ENCODE data around the gene LYPD1.
"Not testable (repeated sequence)": the region's sequence is repeated elsewhere in the genome, so short reads cannot be mapped to it uniquely, and the experiment has no call there.

The LYPD1 gene, protein sequence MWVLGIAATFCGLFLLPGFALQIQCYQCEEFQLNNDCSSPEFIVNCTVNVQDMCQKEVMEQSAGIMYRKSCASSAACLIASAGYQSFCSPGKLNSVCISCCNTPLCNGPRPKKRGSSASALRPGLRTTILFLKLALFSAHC

DNA sequence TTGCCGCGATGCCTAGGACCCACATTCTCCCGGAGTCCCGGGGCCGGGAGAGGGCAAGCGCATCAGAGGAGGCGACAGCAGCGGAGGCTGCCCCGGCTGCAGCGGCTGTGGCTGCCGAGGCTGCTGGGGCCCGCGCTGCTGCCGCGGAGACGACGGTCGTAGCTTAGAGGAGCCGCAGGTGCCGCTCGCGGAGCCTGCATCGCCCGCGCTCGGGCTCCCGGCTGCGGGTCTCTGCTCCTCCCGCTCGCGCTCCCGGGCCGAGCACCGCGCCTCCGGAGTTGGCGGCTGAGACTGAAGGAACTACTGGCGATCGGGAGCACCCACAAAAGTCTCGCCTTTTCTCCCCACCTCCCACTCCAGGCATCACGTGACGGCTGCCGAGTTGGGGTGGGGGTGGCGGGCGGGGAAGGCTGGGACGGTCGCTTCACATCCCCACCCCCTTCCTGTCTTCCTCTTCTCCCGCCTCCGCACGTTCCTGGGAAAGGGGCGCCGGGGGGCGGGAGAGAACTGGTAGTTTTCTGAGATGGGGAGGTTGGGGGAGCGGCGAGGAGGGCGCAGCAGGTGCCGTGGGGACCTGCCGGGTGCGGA, at the start of gene LYPD1:
Gene LYPD1, minus strand, starts transcription at position 298 of the 588 bp plus-strand sequence. Its CDS starts 273 bp downstream, at position 25.
- Histone ChIP-seq H3K4me3 (ENCODE audit: low read length in 2 of 2) (peak within 1 kb of the TSS; percentile 73 to 76), H3K9me3 (ENCODE audit: control insufficient read depth in 2 of 2, low read length in 2 of 2) (no peaks in the 10 kb centered on the region), H3K36me3 (ENCODE audit: control insufficient read depth in 2 of 2, insufficient read depth in 2 of 2, low read length in 2 of 2) (no peaks in the 10 kb centered on the region), H3K27me3 (ENCODE audit: control insufficient read depth in 1 of 2, insufficient read depth in 2 of 2, low read length in 2 of 2) (peaks cover 27 to 32% of the 10 kb centered on the region in 2 donors), H3K9ac (ENCODE audit: low read length in 2 of 2) (no peak within 1 kb of the TSS), H3K27ac (ENCODE audit: low read length) (no peak within 1 kb of the TSS), H3K4me1 (ENCODE audit: control insufficient read depth, insufficient read depth, low read length) (peaks cover 22% of the 10 kb centered on the region)

DNA sequence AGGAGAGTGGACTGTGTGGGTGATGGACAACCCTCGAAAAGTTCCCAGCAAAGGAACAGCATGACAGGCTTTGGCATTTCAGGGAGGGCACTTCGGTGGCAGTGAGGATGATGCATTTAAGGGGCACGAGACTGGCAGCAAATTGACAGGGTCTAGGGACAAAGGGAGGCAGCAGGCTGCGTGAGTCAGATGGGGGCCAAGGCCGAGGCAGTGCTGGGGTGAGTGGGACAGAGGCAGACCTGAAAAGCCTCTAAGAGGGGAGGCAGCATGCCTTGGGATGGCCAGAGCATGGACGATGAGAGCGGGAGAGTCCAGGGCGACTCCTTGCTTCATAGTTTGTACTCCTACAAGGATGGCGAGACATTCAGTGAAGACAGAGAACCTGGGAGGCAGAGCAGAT, 49.5 kb upstream of the LYPD1 start:
- Histone ChIP-seq H3K36me3 (ENCODE audit: control insufficient read depth in 2 of 2, insufficient read depth in 2 of 2, low read length in 2 of 2) (no peaks in the 10 kb centered on the region), H3K4me1 (ENCODE audit: control insufficient read depth, insufficient read depth, low read length) (no peaks in the 10 kb centered on the region), H3K27me3 (ENCODE audit: control insufficient read depth in 1 of 2, insufficient read depth in 2 of 2, low read length in 2 of 2) (no peaks in the 10 kb centered on the region), H3K4me3 (ENCODE audit: low read length in 2 of 2) (no peak overlapping the region), H3K27ac (ENCODE audit: low read length) (no peak overlapping the region), H3K9ac (ENCODE audit: low read length in 2 of 2) (no peak overlapping the region), H3K9me3 (ENCODE audit: control insufficient read depth in 2 of 2, low read length in 2 of 2) (no peaks in the 10 kb centered on the region)

DNA sequence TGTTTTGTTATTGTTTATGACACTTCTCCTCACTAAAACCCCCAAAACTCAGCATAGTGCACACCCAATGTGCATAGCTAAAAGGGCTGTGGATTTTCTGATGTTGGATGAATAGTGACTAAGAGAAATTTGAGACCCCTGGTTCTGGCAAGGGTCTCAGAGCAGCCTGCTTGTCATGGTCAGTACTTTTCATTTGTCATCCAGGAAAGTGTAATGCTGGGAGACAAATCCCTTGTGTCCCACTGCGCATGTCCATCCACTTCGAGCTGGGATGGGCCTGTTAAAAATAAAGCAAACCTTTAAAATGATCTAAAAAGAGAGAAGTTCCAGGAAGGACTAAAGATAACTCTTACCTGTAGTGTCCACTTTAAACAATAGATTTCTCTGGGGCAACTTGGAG, 46.9 kb upstream of the LYPD1 start:
- Histone ChIP-seq H3K4me1 (ENCODE audit: control insufficient read depth, insufficient read depth, low read length) (no peaks in the 10 kb centered on the region), H3K36me3 (ENCODE audit: control insufficient read depth in 2 of 2, insufficient read depth in 2 of 2, low read length in 2 of 2) (no peaks in the 10 kb centered on the region), H3K27ac (ENCODE audit: low read length) (no peak overlapping the region), H3K4me3 (ENCODE audit: low read length in 2 of 2) (no peak overlapping the region), H3K27me3 (ENCODE audit: control insufficient read depth in 1 of 2, insufficient read depth in 2 of 2, low read length in 2 of 2) (no peaks in the 10 kb centered on the region), H3K9me3 (ENCODE audit: control insufficient read depth in 2 of 2, low read length in 2 of 2) (no peaks in the 10 kb centered on the region), H3K9ac (ENCODE audit: low read length in 2 of 2) (no peak overlapping the region)

DNA sequence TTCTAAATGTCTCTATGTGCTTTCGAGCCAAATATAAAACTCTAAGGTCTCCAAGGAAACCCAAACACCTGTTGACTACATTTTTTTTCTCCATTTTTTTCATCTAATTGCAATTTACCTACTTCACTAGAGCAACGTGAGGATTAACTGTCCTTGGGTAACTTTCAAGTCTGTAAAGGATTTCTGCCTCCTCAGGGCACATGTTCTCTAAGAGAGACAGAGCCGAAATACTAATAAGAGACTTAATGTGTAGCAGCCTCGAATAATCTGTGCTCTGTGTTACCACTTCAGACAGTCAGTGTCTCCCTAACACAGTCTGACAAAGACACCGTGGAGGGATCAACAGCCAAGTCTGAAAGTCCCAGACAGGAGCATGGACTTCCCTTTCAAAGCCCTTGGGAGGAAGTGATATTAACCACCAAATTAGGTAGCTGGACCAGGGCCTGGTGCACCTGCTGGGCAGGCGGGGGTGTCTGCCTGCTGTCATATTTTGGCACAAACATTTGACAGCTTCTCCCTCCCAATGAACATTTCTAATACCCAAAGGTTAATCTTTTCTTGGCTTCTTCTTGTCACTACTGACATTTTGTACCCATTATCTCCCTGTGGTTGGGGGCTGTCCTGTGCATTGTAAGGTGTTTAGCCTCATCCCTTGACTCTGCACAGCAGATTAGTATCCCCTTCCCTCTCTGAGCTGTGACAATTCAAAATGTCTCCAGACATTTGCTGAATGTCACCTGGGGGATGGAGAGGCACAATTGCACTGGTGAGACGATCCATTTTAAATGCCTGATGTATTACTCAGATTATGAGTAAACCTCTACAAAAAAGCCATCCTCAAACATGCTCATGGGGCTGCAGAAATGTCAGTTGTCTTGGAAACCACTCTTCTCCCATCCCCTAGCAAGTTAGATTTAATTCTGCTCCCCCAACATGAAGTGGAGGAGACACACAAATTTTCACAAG, 45.7 kb upstream of the LYPD1 start:
- Histone ChIP-seq H3K4me3 (ENCODE audit: low read length in 2 of 2) (no peak overlapping the region), H3K9me3 (ENCODE audit: control insufficient read depth in 2 of 2, low read length in 2 of 2) (no peaks in the 10 kb centered on the region), H3K4me1 (ENCODE audit: control insufficient read depth, insufficient read depth, low read length) (no peaks in the 10 kb centered on the region), H3K36me3 (ENCODE audit: control insufficient read depth in 2 of 2, insufficient read depth in 2 of 2, low read length in 2 of 2) (no peaks in the 10 kb centered on the region), H3K27me3 (ENCODE audit: control insufficient read depth in 1 of 2, insufficient read depth in 2 of 2, low read length in 2 of 2) (no peaks in the 10 kb centered on the region), H3K27ac (ENCODE audit: low read length) (no peak overlapping the region), H3K9ac (ENCODE audit: low read length in 2 of 2) (no peak overlapping the region)

DNA sequence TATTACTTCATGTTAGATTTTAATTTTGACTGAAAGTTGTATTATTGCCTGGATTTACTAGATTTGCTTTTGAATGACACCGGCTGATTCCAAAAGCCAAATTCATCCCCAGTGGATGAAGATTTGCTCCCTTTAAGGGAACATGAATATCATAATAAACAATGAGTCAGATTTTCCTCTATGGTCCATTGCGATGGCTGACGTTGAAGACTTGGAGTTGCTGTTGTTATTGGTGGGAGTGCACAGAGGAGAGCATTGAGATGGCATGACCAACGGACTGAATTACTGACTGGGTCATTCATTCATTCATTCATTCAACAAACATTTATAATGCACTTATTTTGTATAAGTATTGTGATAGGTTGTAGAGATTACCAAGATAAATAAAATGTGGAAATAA, 33.4 kb upstream of the LYPD1 start:
- Histone ChIP-seq H3K9me3 (ENCODE audit: control insufficient read depth in 2 of 2, low read length in 2 of 2) (no peaks in the 10 kb centered on the region), H3K4me1 (ENCODE audit: control insufficient read depth, insufficient read depth, low read length) (no peaks in the 10 kb centered on the region), H3K27me3 (ENCODE audit: control insufficient read depth in 1 of 2, insufficient read depth in 2 of 2, low read length in 2 of 2) (peaks cover 0 to 2% of the 10 kb centered on the region in 2 donors), H3K27ac (ENCODE audit: low read length) (no peak overlapping the region), H3K4me3 (ENCODE audit: low read length in 2 of 2) (no peak overlapping the region), H3K9ac (ENCODE audit: low read length in 2 of 2) (no peak overlapping the region), H3K36me3 (ENCODE audit: control insufficient read depth in 2 of 2, insufficient read depth in 2 of 2, low read length in 2 of 2) (no peaks in the 10 kb centered on the region)

DNA sequence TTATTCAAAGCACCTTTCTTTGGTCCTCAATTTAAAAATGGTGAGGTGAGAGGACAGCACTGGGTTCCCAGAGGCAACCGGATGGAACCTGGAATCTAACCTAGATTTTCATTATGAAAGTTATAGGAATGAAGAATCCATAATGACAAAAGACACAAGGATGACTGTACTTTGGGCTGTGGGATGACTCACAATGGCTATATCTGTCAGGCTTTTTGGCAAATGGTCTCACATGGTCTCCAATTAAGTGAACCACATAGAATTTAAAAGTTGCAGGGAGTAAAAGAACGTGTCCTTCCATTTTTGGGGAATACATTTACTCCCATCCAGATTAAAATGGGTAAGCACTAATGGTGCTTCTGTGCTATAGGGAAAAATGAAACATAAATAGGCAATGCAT, 31.8 kb upstream of the LYPD1 start:
- Histone ChIP-seq H3K27ac (ENCODE audit: low read length) (no peak overlapping the region), H3K27me3 (ENCODE audit: control insufficient read depth in 1 of 2, insufficient read depth in 2 of 2, low read length in 2 of 2) (no peaks in the 10 kb centered on the region), H3K9ac (ENCODE audit: low read length in 2 of 2) (no peak overlapping the region), H3K36me3 (ENCODE audit: control insufficient read depth in 2 of 2, insufficient read depth in 2 of 2, low read length in 2 of 2) (no peaks in the 10 kb centered on the region), H3K4me3 (ENCODE audit: low read length in 2 of 2) (no peak overlapping the region), H3K9me3 (ENCODE audit: control insufficient read depth in 2 of 2, low read length in 2 of 2) (no peaks in the 10 kb centered on the region), H3K4me1 (ENCODE audit: control insufficient read depth, insufficient read depth, low read length) (no peaks in the 10 kb centered on the region)

DNA sequence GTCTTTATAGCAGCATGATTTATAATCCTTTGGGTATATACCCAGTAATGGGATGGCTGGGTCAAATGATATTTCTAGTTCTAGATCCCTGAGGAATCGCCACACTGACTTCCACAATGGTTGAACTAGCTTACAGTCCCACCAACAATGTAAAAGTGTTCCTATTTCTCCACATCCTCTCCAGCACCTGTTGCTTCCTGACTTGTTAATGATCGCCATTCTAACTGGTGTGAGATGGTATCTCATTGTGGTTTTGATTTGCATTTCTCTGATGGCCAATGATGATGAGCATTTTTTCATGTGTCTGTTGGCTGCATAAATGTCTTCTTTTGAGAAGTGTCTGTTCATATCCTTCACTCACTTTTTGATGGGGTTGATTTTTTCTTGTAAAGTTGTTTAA, 29.8 kb upstream of the LYPD1 start:
- not testable (repeated sequence) for H3K27ac ChIP-seq (ENCODE audit: low read length); H3K4me3 ChIP-seq (ENCODE audit: low read length in 2 of 2); H3K4me1 ChIP-seq (ENCODE audit: control insufficient read depth, insufficient read depth, low read length); H3K9me3 ChIP-seq (ENCODE audit: control insufficient read depth in 2 of 2, low read length in 2 of 2); H3K36me3 ChIP-seq (ENCODE audit: control insufficient read depth in 2 of 2, insufficient read depth in 2 of 2, low read length in 2 of 2); H3K27me3 ChIP-seq (ENCODE audit: control insufficient read depth in 1 of 2, insufficient read depth in 2 of 2, low read length in 2 of 2); H3K9ac ChIP-seq (ENCODE audit: low read length in 2 of 2)

DNA sequence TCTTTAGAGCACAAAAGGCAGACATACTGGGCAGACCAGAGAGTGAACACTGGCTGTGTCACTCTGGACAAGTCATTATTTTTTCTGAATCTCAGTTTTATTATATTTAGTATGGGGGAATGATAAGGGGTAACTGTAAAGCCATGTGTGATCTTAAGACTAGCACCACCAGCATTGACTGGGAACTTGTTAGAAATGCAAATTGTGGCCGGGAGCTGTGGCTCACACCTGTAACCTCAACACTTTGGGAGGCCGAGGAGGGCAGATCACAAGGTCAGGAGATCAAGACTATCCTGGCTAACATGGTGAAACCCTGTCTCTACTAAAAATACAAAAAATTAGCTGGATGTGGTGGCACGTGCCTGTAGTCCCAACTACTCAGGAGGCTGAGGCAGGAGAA, 28.3 kb upstream of the LYPD1 start:
- not testable (repeated sequence) for H3K27me3 ChIP-seq (ENCODE audit: control insufficient read depth in 1 of 2, insufficient read depth in 2 of 2, low read length in 2 of 2); H3K9ac ChIP-seq (ENCODE audit: low read length in 2 of 2); H3K4me3 ChIP-seq (ENCODE audit: low read length in 2 of 2); H3K4me1 ChIP-seq (ENCODE audit: control insufficient read depth, insufficient read depth, low read length); H3K9me3 ChIP-seq (ENCODE audit: control insufficient read depth in 2 of 2, low read length in 2 of 2); H3K36me3 ChIP-seq (ENCODE audit: control insufficient read depth in 2 of 2, insufficient read depth in 2 of 2, low read length in 2 of 2); H3K27ac ChIP-seq (ENCODE audit: low read length)

DNA sequence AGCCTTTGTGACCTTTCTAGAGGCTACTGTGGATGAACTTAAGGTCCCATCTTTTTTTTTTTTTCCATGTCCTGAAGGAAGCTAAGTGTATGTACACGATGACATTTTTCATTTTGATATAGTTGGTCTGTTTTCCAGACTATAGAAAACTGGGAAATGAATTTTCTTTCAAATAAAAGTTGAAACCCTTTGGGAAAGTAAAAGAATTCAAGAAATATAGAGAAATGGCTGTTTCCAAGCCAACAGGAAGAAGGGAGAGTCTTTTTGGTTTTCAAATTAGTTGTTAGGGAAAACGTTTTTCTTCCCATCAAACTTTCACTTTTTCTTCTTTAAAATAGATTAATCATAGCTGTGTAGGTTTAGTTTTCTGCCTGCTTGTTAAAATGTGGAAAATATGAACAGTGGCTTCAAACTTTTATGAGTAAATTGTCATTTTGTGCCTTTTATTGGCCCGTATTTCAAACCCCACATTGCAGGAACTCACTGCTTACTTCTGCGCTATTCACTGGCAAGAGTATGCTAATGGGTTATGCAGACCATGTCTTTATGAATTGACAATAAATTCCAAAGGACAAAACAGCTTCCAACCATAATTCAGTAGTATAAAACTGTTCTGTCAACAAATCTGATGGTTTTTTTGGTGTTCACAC, 27.7 kb upstream of the LYPD1 start:
- Histone ChIP-seq H3K9ac (ENCODE audit: low read length in 2 of 2) (no peak overlapping the region), H3K4me3 (ENCODE audit: low read length in 2 of 2) (no peak overlapping the region), H3K27ac (ENCODE audit: low read length) (no peak overlapping the region), H3K9me3 (ENCODE audit: control insufficient read depth in 2 of 2, low read length in 2 of 2) (no peaks in the 10 kb centered on the region), H3K36me3 (ENCODE audit: control insufficient read depth in 2 of 2, insufficient read depth in 2 of 2, low read length in 2 of 2) (no peaks in the 10 kb centered on the region), H3K4me1 (ENCODE audit: control insufficient read depth, insufficient read depth, low read length) (no peaks in the 10 kb centered on the region), H3K27me3 (ENCODE audit: control insufficient read depth in 1 of 2, insufficient read depth in 2 of 2, low read length in 2 of 2) (no peaks in the 10 kb centered on the region)

DNA sequence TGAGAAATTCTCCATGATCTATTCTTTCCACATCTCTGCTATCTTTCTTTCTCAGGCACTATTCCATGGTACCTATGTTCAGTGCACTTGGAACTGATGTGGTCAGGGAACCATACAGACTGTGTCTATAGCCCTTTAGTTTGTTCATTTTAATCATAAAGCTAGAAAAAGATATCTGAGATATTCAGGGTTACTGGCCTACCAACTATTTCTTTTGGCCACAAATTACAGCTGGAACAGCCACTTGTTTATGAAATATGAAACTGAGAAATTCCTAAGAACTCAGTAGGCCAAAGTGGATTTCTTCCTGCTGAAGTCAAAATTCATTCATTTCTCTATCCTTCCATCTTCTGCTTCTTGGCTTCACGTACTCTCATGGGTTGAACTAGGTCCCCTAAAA, 22.8 kb upstream of the LYPD1 start:
- Histone ChIP-seq H3K9ac (ENCODE audit: low read length in 2 of 2) (no peak overlapping the region), H3K27ac (ENCODE audit: low read length) (no peak overlapping the region), H3K27me3 (ENCODE audit: control insufficient read depth in 1 of 2, insufficient read depth in 2 of 2, low read length in 2 of 2) (no peaks in the 10 kb centered on the region), H3K4me1 (ENCODE audit: control insufficient read depth, insufficient read depth, low read length) (peaks cover 3% of the 10 kb centered on the region), H3K36me3 (ENCODE audit: control insufficient read depth in 2 of 2, insufficient read depth in 2 of 2, low read length in 2 of 2) (no peaks in the 10 kb centered on the region), H3K9me3 (ENCODE audit: control insufficient read depth in 2 of 2, low read length in 2 of 2) (no peaks in the 10 kb centered on the region), H3K4me3 (ENCODE audit: low read length in 2 of 2) (no peak overlapping the region)
